ENCODE data around the gene ROR1.

- TF ChIP-seq POLR2AphosphoS5 (IDR thresholded peaks at IDR 0.05; ENCODE audit: insufficient read depth, low read depth, low read length) (no peak), EZH2 (IDR thresholded peaks at IDR 0.05; ENCODE audit: borderline replicate concordance, low read depth, low read length, severe bottlenecking) (no peak)
These were observed 99.9 kb downstream of the ROR1 start for GRCh38 chr1:63873751-63874150.

Measured in endothelial cell of umbilical vein (primary cell).